ENCODE results near the gene VIPR2.

The VIPR2 gene

DNA sequence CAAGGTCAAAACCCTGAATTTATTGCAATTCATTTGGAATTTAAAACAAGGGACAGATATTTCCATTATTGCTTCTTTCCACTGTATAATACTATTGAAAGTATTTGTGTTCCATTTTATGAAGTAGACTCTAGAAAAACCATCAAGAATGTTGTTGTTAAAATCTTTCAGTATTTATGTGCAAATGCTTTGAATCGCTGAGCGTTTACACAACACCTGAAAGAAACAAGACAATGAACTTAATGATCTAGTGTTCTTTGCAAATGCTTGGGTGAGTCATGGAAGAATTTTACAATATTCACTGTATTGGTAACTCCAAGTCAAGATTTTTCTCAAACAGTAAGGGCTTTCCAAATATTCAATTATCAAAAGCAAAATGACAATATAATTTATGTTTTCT is 97.1 kb downstream of the VIPR2 start:
- Histone ChIP-seq H3K9ac (ENCODE audit: low read length) (no peak overlapping the region), H3K9me3 (ENCODE audit: control insufficient read depth, insufficient read depth, low read depth, low read length) (peaks cover 8% of the 10 kb centered on the region), H3K4me1 (ENCODE audit: control insufficient read depth, insufficient read depth, low read length) (peaks cover 5% of the 10 kb centered on the region; the same call in 1 of the 2 replicates), H3K4me3 (ENCODE audit: low read depth, low read length) (no peak overlapping the region), H3K27ac (ENCODE audit: low read depth, low read length) (no peak overlapping the region), H3K27me3 (ENCODE audit: control insufficient read depth, insufficient read depth, low read length) (no peaks in the 10 kb centered on the region), H3K36me3 (ENCODE audit: control insufficient read depth, insufficient read depth, low read length) (no peaks in the 10 kb centered on the region)

DNA sequence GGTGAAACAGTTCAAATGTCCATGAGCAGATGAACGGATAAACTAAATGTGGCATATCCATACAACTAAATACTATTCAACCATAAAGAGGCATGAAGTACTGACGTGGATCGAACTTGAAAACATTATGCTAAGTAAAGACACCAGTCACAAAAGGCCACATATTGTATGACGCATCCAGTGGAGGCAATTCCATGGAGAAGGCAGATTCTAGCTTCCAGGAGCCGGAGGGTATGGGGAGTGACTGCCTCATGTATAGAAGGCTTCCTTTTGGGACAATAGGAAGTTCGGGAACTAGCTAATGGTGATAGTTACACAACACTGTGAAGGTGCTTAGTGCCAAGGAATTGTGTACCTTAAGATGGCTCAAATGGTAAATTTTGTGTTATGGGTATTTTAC is 98.4 kb downstream of the VIPR2 start:
- Histone ChIP-seq H3K4me3 (ENCODE audit: low read depth, low read length) (no peak overlapping the region), H3K27ac (ENCODE audit: low read depth, low read length) (no peak overlapping the region), H3K9me3 (ENCODE audit: control insufficient read depth, insufficient read depth, low read depth, low read length) (peaks cover 13% of the 10 kb centered on the region), H3K4me1 (ENCODE audit: control insufficient read depth, insufficient read depth, low read length) (peaks cover 5% of the 10 kb centered on the region; the same call in 1 of the 2 replicates), H3K27me3 (ENCODE audit: control insufficient read depth, insufficient read depth, low read length) (no peaks in the 10 kb centered on the region), H3K9ac (ENCODE audit: low read length) (no peak overlapping the region), H3K36me3 (ENCODE audit: control insufficient read depth, insufficient read depth, low read length) (no peaks in the 10 kb centered on the region)

GRCh38 chr7:159045839-159046238 is 98.8 kb downstream of the VIPR2 start:
- Histone ChIP-seq H3K4me1 (ENCODE audit: control insufficient read depth, insufficient read depth, low read length) (peaks cover 5% of the 10 kb centered on the region; the same call in 1 of the 2 replicates), H3K4me3 (ENCODE audit: low read depth, low read length) (no peak overlapping the region), H3K27ac (ENCODE audit: low read depth, low read length) (no peak overlapping the region), H3K36me3 (ENCODE audit: control insufficient read depth, insufficient read depth, low read length) (no peaks in the 10 kb centered on the region), H3K27me3 (ENCODE audit: control insufficient read depth, insufficient read depth, low read length) (no peaks in the 10 kb centered on the region), H3K9ac (ENCODE audit: low read length) (no peak overlapping the region), H3K9me3 (ENCODE audit: control insufficient read depth, insufficient read depth, low read depth, low read length) (peaks cover 13% of the 10 kb centered on the region)

- no peaks in the 10 kb centered on the region for H3K36me3 ChIP-seq (ENCODE audit: control insufficient read depth, insufficient read depth, low read length)
- peaks cover 13% of the 10 kb centered on the region for H3K9me3 ChIP-seq (ENCODE audit: control insufficient read depth, insufficient read depth, low read depth, low read length)
- H3K4me1 ChIP-seq (ENCODE audit: control insufficient read depth, insufficient read depth, low read length), result no peaks in the 10 kb centered on the region; the same call in 1 of the 2 replicates
- no peak overlapping the region for H3K4me3 ChIP-seq (ENCODE audit: low read depth, low read length)
- no peaks in the 10 kb centered on the region for H3K27me3 ChIP-seq (ENCODE audit: control insufficient read depth, insufficient read depth, low read length)
- H3K9ac ChIP-seq (ENCODE audit: low read length), result no peak overlapping the region
- H3K27ac ChIP-seq (ENCODE audit: low read depth, low read length), result no peak overlapping the region
Observed at GRCh38 chr7:159042581-159043101, 102.0 kb downstream of the VIPR2 start.

DNA sequence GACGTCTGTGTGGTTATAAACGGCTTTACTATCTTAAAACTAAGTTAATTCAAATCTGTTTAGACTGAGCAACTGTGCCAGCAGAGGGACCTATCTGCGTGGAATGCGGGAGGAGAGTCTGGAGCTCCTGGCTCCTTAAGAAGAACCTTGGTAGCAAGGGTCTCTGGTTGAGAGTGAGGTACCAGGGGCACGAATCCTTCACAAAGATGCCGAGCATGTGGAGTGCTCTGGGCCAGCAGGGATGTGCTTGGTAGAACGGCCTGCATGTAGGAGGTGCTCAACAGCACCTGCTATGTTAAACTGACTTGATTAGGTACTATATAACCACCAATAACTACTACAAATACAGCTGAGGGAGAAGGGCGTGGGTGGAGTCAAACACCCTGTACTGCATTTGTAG is 102.6 kb downstream of the VIPR2 start:
- Histone ChIP-seq H3K36me3 (ENCODE audit: control insufficient read depth, insufficient read depth, low read length) (no peaks in the 10 kb centered on the region), H3K9ac (ENCODE audit: low read length) (no peak overlapping the region), H3K27ac (ENCODE audit: low read depth, low read length) (no peak overlapping the region), H3K4me3 (ENCODE audit: low read depth, low read length) (no peak overlapping the region), H3K9me3 (ENCODE audit: control insufficient read depth, insufficient read depth, low read depth, low read length) (peaks cover 13% of the 10 kb centered on the region), H3K4me1 (ENCODE audit: control insufficient read depth, insufficient read depth, low read length) (peaks cover 2% of the 10 kb centered on the region; the same call in 1 of the 2 replicates), H3K27me3 (ENCODE audit: control insufficient read depth, insufficient read depth, low read length) (no peaks in the 10 kb centered on the region)

DNA sequence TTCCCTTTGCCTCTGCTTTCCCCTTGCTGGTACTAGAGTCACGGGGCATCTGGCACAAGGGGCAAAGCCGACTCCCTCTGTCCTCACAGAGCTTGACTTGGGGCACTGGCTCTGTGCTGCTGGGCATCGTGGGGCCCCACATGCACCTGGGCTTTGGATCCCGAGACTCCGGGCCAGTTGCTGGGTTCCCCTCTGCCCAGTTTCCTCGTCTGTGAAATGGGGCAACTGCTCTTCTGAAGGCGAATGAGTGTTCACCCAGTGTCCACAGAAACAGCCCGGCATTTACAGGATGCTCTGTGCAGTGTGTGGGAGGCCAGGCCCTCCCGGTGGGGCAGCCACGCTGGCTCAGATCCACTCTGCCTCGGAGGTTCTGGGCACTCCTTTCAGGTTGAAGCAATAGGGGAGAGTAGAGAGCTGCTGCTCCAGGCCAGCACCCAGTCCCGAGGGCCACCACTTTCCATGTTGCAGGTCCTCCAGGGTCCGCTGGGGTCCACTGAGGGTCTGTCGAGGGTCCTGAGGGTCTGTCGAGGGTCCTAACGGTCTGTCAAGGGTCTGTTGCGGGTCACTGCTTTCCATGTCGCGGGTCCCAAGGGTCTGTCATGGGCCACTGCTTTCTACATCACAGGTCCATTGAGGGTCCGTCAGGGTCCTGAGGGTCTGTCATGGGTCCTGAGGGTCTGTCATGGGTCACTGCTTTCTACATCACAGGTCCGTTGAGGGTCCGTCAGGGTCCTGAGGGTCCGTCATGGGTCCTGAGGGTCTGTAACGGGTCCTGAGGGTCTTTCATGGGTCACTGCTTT is 103.6 kb downstream of the VIPR2 start:
- Histone ChIP-seq H3K27me3 (ENCODE audit: control insufficient read depth, insufficient read depth, low read length) (no peaks in the 10 kb centered on the region), H3K4me3 (ENCODE audit: low read depth, low read length) (no peak overlapping the region), H3K27ac (ENCODE audit: low read depth, low read length) (no peak overlapping the region), H3K36me3 (ENCODE audit: control insufficient read depth, insufficient read depth, low read length) (no peaks in the 10 kb centered on the region), H3K9ac (ENCODE audit: low read length) (no peak overlapping the region), H3K9me3 (ENCODE audit: control insufficient read depth, insufficient read depth, low read depth, low read length) (peaks cover 13% of the 10 kb centered on the region), H3K4me1 (ENCODE audit: control insufficient read depth, insufficient read depth, low read length) (peaks cover 9% of the 10 kb centered on the region; the same call in 1 of the 2 replicates)

DNA sequence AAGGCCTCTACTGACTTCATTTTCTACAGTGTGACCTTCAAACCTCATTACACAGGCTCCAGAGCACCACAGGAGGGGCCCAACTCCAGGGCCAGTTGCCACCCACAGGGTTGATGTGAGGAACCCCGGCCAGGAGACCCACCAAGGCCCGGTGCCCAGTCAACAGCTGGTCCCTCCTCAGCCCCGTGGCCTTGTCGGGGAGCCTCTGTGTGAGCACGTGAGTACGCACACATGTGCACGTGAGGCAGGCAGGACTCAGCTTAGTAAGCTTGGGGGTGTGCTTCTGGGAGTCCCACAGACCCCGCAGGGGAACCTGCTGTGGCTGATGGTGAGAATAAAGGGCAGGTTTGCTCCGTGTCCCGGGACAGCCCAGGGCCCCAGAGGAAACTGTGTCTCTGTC is 104.5 kb downstream of the VIPR2 start:
- Histone ChIP-seq H3K27ac (ENCODE audit: low read depth, low read length) (no peak overlapping the region), H3K9me3 (ENCODE audit: control insufficient read depth, insufficient read depth, low read depth, low read length) (peaks cover 13% of the 10 kb centered on the region), H3K4me1 (ENCODE audit: control insufficient read depth, insufficient read depth, low read length) (peaks cover 9% of the 10 kb centered on the region; the same call in 1 of the 2 replicates), H3K4me3 (ENCODE audit: low read depth, low read length) (no peak overlapping the region), H3K27me3 (ENCODE audit: control insufficient read depth, insufficient read depth, low read length) (no peaks in the 10 kb centered on the region), H3K9ac (ENCODE audit: low read length) (no peak overlapping the region), H3K36me3 (ENCODE audit: control insufficient read depth, insufficient read depth, low read length) (no peaks in the 10 kb centered on the region)

GRCh38 chr7:159039716-159040115 is 105.0 kb downstream of the VIPR2 start:
- no peak overlapping the region for H3K4me3 ChIP-seq (ENCODE audit: low read depth, low read length)
- H3K27ac ChIP-seq (ENCODE audit: low read depth, low read length), result no peak overlapping the region
- H3K36me3 ChIP-seq (ENCODE audit: control insufficient read depth, insufficient read depth, low read length), result no peaks in the 10 kb centered on the region
- H3K27me3 ChIP-seq (ENCODE audit: control insufficient read depth, insufficient read depth, low read length), result no peaks in the 10 kb centered on the region
- peaks cover 13% of the 10 kb centered on the region for H3K9me3 ChIP-seq (ENCODE audit: control insufficient read depth, insufficient read depth, low read depth, low read length)
- peaks cover 9% of the 10 kb centered on the region; the same call in 1 of the 2 replicates for H3K4me1 ChIP-seq (ENCODE audit: control insufficient read depth, insufficient read depth, low read length)
- no peak overlapping the region for H3K9ac ChIP-seq (ENCODE audit: low read length)

DNA sequence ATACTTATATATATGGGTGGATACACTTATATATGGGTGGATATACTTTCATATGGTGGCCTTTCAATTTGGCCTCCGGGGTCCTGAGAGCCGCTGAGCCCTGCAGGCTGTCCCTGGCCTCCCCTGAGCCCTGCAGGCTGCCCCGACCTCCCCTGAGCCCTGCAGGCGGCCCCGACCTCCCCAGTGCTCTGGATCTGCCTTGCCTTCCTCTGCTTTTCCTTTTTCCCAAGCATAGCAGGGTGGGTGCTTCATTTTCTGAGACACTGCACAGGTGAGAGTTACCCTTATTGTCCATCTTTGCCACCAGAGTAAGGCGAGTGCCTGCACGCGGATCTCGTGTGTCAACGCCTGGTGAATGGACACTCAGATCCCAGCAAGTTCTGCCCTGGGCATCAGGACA is 106.6 kb downstream of the VIPR2 start:
- no peaks in the 10 kb centered on the region for H3K36me3 ChIP-seq (ENCODE audit: control insufficient read depth, insufficient read depth, low read length)
- H3K4me1 ChIP-seq (ENCODE audit: control insufficient read depth, insufficient read depth, low read length), result peaks cover 9% of the 10 kb centered on the region; the same call in 1 of the 2 replicates
- no peaks in the 10 kb centered on the region for H3K27me3 ChIP-seq (ENCODE audit: control insufficient read depth, insufficient read depth, low read length)
- peaks cover 5% of the 10 kb centered on the region; the same call in 1 of the 2 replicates for H3K9me3 ChIP-seq (ENCODE audit: control insufficient read depth, insufficient read depth, low read depth, low read length)
- H3K4me3 ChIP-seq (ENCODE audit: low read depth, low read length), result no peak overlapping the region
- no peak overlapping the region for H3K27ac ChIP-seq (ENCODE audit: low read depth, low read length)
- no peak overlapping the region for H3K9ac ChIP-seq (ENCODE audit: low read length)

DNA sequence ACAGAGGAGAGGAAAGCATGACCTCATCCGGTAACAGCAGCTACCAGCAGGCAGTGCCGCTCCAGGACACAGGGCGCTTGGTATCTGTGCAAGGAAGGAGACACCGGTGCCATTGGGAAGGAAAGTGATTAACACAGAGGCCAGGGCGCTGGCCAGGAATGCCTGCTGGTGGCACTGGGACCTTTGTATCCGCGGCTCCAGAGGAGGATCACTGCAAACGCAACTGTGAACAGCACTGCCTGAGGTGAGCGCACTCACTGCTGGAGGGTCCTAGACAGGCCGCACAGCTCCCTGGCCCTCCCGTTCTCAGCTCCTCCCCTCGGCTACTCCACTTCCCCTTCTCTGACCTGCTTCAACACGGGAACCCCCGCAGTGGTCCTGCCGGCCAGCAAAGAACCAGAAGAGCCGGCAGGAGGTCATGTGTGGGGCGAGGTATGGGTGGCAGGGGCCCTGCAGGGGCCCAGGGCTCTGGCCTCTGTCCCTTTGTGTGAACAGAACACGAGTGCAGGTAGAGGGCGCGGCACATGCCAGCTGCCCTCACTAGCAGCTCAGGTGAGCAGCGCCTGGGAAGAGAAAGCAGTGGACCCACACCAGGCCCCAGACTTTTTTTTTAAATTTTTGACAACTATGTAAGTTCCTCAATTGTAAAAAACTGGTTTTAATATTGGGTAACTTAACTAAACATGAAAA is 107.6 kb downstream of the VIPR2 start:
- H3K4me1 ChIP-seq (ENCODE audit: control insufficient read depth, insufficient read depth, low read length), result peaks cover 12% of the 10 kb centered on the region; the same call in 1 of the 2 replicates
- no peak overlapping the region for H3K9ac ChIP-seq (ENCODE audit: low read length)
- H3K27ac ChIP-seq (ENCODE audit: low read depth, low read length), result no peak overlapping the region
- H3K36me3 ChIP-seq (ENCODE audit: control insufficient read depth, insufficient read depth, low read length), result no peaks in the 10 kb centered on the region
- H3K27me3 ChIP-seq (ENCODE audit: control insufficient read depth, insufficient read depth, low read length), result peaks cover 4% of the 10 kb centered on the region; the same call in 1 of the 2 replicates
- peaks cover 5% of the 10 kb centered on the region; the same call in 1 of the 2 replicates for H3K9me3 ChIP-seq (ENCODE audit: control insufficient read depth, insufficient read depth, low read depth, low read length)
- no peak overlapping the region for H3K4me3 ChIP-seq (ENCODE audit: low read depth, low read length)

- no peak overlapping the region for H3K4me3 ChIP-seq (ENCODE audit: low read depth, low read length)
- no peaks in the 10 kb centered on the region for H3K9me3 ChIP-seq (ENCODE audit: control insufficient read depth, insufficient read depth, low read depth, low read length)
- H3K36me3 ChIP-seq (ENCODE audit: control insufficient read depth, insufficient read depth, low read length), result no peaks in the 10 kb centered on the region
- H3K27me3 ChIP-seq (ENCODE audit: control insufficient read depth, insufficient read depth, low read length), result peaks cover 15% of the 10 kb centered on the region; the same call in 1 of the 2 replicates
- no peak overlapping the region for H3K27ac ChIP-seq (ENCODE audit: low read depth, low read length)
- H3K4me1 ChIP-seq (ENCODE audit: control insufficient read depth, insufficient read depth, low read length), result peaks cover 20% of the 10 kb centered on the region
- no peak overlapping the region for H3K9ac ChIP-seq (ENCODE audit: low read length)
Observed at GRCh38 chr7:159035571-159036073, 109.0 kb downstream of the VIPR2 start.

Measured in HUES6 (cell line).